Caco-2 (cell line): ENCODE results near the gene CD200. TPM values are rescaled to one million over a fixed set of nuclear protein-coding genes. Genes with fewer than 3 reads are reported as not detected.

Experiments
- BruUV-seq: library from RNA; stranded (reverse); fragments of 400-500 nt; replicated peaks from 2 replicates; lab custom pipeline; 2021; lab: Mats Ljungman, UMichigan
- CTCF ChIA-PET: fragments of 300-600 bp; sonication (Branson Sonifier 250); formaldehyde crosslinking; loops from one replicate; lab custom pipeline; 2022; ENCODE audit warnings: antibody characterized with exemption; lab: Charles Lee
- POLR2A ChIA-PET: fragments of 300-600 bp; sonication (Branson Sonifier 250); formaldehyde crosslinking; loops from one replicate; lab custom pipeline; 2022; ENCODE audit warnings: antibody characterized with exemption; lab: Charles Lee
- DNase-seq, 2 experiments: peaks; one replicate each; pipeline versions ENCODE4 v3.0.0 to v3.0.0-alpha.2; 2020 to 2022
- H3K27me3 ChIP-seq: replicated peaks from 2 replicates; pipeline ENCODE4 v1.6.0; 2011; ENCODE audit warnings: low read length; ENCODE audit not compliant: control insufficient read depth, insufficient read depth
- H3K36me3 ChIP-seq: 2 replicates; pipeline ENCODE4 v1.5.1; 2011; ENCODE audit warnings: low read length; ENCODE audit not compliant: control insufficient read depth, insufficient read depth
- H3K4me1 ChIP-seq: fragments of 250-450 bp; sonication (Bioruptor Pico); 2 replicates; pipeline ENCODE4 v1.5.1; 2020; ENCODE audit warnings: mild to moderate bottlenecking
- H3K4me3 ChIP-seq: 2 replicates; pipeline ENCODE4 v1.5.1; 2011; ENCODE audit warnings: low read depth, mild to moderate bottlenecking, control low read depth, low read length
- H3K9me3 ChIP-seq: fragments of 250-450 bp; sonication (Bioruptor Pico); 2 replicates; pipeline ENCODE4 v1.5.1; 2020; ENCODE audit warnings: mild to moderate bottlenecking, moderate library complexity
- H3K27ac Mint-ChIP-seq: one replicate; pipeline ENCODE4 v1.8.0; 2022; ENCODE audit warnings: mixed read lengths; ENCODE audit not compliant: unreplicated experiment
- H3K27me3 Mint-ChIP-seq: one replicate; pipeline ENCODE4 v1.8.0; 2022; ENCODE audit warnings: mixed read lengths; ENCODE audit not compliant: insufficient read depth, unreplicated experiment
- H3K36me3 Mint-ChIP-seq: one replicate; pipeline ENCODE4 v1.8.0; 2022; ENCODE audit warnings: mild to moderate bottlenecking, mixed read lengths; ENCODE audit not compliant: insufficient read depth, unreplicated experiment
- H3K4me1 Mint-ChIP-seq: one replicate; pipeline ENCODE4 v1.8.0; 2022; ENCODE audit warnings: low read depth, mixed read lengths; ENCODE audit not compliant: unreplicated experiment
- H3K4me3 Mint-ChIP-seq: one replicate; pipeline ENCODE4 v1.8.0; 2022; ENCODE audit warnings: mild to moderate bottlenecking, moderate library complexity, mixed read lengths; ENCODE audit not compliant: unreplicated experiment
- H3K9me3 Mint-ChIP-seq: one replicate; pipeline ENCODE4 v1.8.0; 2022; ENCODE audit warnings: mixed read lengths; ENCODE audit not compliant: unreplicated experiment
- intact Hi-C: fragments of 100-400 bp; cut with micrococcal nuclease; formaldehyde crosslinking; loops from one replicate; pipeline ENCODE4 v1.10.0; 2022; ENCODE audit not compliant: unreplicated experiment
- total RNA-seq: library from RNA; stranded (reverse); gene quantifications from 2 replicates; pipeline ENCODE4 v1.2.3, GENCODE V29; 2022
- TF ChIP-seq, protein P1 (sequence below), 2 experiments: fragments of 200-600 bp in 1 of 2; IDR thresholded peaks; 1 replicate in 1 of 2; 2 replicates in 1 of 2; pipeline versions ENCODE4 v1.5.1 to v1.8.0; 2011 to 2022; ENCODE audit warnings: antibody characterized with exemption in 1 of 2, control low read depth in 1 of 2, inconsistent platforms in 1 of 2, low read depth in 1 of 2, low read length in 1 of 2, mild to moderate bottlenecking in 1 of 2, moderate library complexity in 1 of 2; ENCODE audit not compliant: insufficient read depth in 1 of 2, severe bottlenecking in 1 of 2, unreplicated experiment in 1 of 2

CD200 gene
- total RNA-seq, 1 experiment from 2014 or later = 0.45 TPM

DNA sequence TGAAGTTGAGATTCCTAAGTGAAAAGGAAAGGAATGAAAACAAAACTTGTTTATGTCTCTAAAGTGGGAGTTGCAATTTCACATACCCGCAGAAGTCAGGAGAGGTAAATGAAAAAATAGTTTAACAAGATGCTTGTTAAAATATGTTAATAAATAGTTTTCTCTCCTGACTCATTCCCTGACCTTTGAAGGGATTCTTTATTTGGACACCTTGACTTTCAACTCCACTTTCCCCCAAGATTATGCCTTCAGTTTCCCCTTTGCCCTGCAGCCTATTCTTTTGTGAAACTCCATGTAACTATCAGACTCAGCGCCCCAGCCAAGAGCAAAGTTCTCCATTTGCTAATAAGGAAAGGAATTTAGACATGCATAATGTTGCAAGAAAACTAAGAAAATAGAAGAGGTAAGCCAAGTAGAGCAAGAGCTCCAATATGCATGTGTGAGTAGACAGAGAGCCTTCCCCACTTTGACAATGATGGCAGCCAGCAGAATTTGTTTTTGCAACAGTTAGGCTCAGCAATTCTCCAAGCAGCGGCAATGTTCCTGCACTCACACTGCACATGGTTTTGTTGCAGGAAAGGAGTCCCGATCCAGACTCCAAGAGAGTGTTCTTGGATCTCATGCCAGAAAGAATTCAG lies 61.2 kb downstream of the CD200 start:
- BruUV-seq = no TSS peak

DNA sequence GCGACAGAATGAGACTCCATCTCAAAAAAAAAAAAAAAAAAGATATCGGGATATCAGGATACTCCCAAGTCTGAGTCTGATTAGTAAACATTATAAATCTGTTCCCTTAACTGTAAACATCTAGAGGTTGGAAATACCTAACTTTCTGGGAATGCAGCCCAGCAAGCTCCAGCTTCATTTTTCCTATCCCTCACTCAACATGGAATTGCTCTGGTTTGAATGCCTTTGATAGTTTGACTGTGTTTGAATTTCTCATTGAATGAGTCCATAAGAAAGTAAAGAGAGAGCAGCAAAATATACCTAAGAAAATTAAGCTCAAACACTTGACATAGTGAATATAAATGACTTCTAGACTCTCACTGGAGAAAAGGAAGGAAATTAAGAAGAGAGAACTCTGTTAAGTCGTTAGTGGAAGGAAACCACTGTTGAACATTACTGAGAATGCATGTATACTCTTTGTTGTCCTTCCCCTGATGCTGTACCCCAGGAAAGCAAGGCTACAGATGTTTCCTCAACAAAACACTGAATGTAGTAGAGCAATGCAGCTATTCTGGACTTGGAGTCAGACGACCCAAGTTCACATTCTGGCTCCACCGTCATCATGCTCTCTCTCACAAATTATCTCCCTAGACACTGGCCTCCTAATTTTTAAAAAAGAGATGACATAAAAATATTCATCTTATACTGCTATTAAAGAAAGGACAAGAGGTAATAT lies 62.4 kb downstream of the CD200 start:
- DNase-seq = no peak
- H3K4me3 ChIP-seq = no peak overlapping the region
- POLR2A ChIA-PET = no interaction called here
- Mint-ChIP-seq H3K4me1 (peaks cover 8% of the 10 kb centered on the region), H3K27ac (no peak overlapping the region), H3K9me3 (peaks cover 9% of the 10 kb centered on the region), H3K4me3 (no peak overlapping the region), H3K36me3 (no peaks in the 10 kb centered on the region), H3K27me3 (no peaks in the 10 kb centered on the region)
- peaks cover 6% of the 10 kb centered on the region; the same call in 1 of the 2 replicates for H3K9me3 ChIP-seq
- no peaks in the 10 kb centered on the region for H3K27me3 ChIP-seq
- TF ChIP-seq, protein P1, sequence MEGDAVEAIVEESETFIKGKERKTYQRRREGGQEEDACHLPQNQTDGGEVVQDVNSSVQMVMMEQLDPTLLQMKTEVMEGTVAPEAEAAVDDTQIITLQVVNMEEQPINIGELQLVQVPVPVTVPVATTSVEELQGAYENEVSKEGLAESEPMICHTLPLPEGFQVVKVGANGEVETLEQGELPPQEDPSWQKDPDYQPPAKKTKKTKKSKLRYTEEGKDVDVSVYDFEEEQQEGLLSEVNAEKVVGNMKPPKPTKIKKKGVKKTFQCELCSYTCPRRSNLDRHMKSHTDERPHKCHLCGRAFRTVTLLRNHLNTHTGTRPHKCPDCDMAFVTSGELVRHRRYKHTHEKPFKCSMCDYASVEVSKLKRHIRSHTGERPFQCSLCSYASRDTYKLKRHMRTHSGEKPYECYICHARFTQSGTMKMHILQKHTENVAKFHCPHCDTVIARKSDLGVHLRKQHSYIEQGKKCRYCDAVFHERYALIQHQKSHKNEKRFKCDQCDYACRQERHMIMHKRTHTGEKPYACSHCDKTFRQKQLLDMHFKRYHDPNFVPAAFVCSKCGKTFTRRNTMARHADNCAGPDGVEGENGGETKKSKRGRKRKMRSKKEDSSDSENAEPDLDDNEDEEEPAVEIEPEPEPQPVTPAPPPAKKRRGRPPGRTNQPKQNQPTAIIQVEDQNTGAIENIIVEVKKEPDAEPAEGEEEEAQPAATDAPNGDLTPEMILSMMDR (IDR thresholded peaks at IDR 0.05; ENCODE audit: insufficient read depth in 1 of 2, low read depth in 1 of 2, low read length in 1 of 2, severe bottlenecking in 1 of 2, unreplicated experiment in 1 of 2) = no peak
- intact Hi-C loops = no loop called here
- no peaks in the 10 kb centered on the region for H3K36me3 ChIP-seq
- H3K4me1 ChIP-seq = peaks cover 25% of the 10 kb centered on the region
- no TSS peak for BruUV-seq
- CTCF ChIA-PET = no interaction called here

More for the DNA sequence above, 61.2 kb downstream of the CD200 start:
- Histone ChIP-seq H3K4me1 (peaks cover 25% of the 10 kb centered on the region), H3K9me3 (peaks cover 6% of the 10 kb centered on the region; the same call in 1 of the 2 replicates), H3K4me3 (no peak overlapping the region), H3K36me3 (no peaks in the 10 kb centered on the region), H3K27me3 (no peaks in the 10 kb centered on the region)
- DNase-seq = no peak
- Mint-ChIP-seq H3K4me3 (no peak overlapping the region), H3K36me3 (no peaks in the 10 kb centered on the region), H3K27ac (no peak overlapping the region), H3K27me3 (no peaks in the 10 kb centered on the region), H3K9me3 (peaks cover 9% of the 10 kb centered on the region), H3K4me1 (peaks cover 8% of the 10 kb centered on the region)
- intact Hi-C loops = no loop called here
- POLR2A ChIA-PET = no interaction called here
- TF ChIP-seq, protein P1 (IDR thresholded peaks at IDR 0.05; ENCODE audit: insufficient read depth in 1 of 2, low read depth in 1 of 2, low read length in 1 of 2, severe bottlenecking in 1 of 2, unreplicated experiment in 1 of 2) = no peak
- CTCF ChIA-PET = no interaction called here

DNA sequence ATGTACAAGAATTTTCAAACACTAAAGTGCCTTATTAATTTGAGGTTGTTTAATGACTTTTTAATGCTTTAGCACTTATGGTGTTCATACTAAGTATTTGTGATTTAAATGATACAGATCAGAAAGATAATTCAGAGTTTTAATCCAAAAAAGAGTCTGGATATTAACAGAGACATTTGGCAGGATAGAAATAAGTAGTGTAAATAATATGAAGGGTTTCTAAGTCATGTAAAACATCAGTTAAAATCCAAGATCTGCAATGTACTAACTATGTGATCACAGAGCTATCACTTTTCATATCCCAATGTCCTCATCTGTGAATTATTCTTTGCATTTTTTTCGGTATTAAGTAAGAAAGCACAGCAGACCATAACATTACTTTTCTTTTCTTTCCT lies 62.9 kb downstream of the CD200 start:
- Mint-ChIP-seq H3K27me3 (no peaks in the 10 kb centered on the region), H3K9me3 (peaks cover 9% of the 10 kb centered on the region), H3K4me3 (no peak overlapping the region), H3K4me1 (peaks cover 8% of the 10 kb centered on the region), H3K36me3 (no peaks in the 10 kb centered on the region), H3K27ac (no peak overlapping the region)
- CTCF ChIA-PET = no interaction called here
- Histone ChIP-seq H3K4me1 (peaks cover 22% of the 10 kb centered on the region), H3K27me3 (no peaks in the 10 kb centered on the region), H3K4me3 (no peak overlapping the region), H3K36me3 (no peaks in the 10 kb centered on the region), H3K9me3 (peaks cover 6% of the 10 kb centered on the region; the same call in 1 of the 2 replicates)
- TF ChIP-seq, protein P1 (IDR thresholded peaks at IDR 0.05; ENCODE audit: insufficient read depth in 1 of 2, low read depth in 1 of 2, low read length in 1 of 2, severe bottlenecking in 1 of 2, unreplicated experiment in 1 of 2) = no peak
- intact Hi-C loops = no loop called here
- POLR2A ChIA-PET = no interaction called here
- no peak for DNase-seq
- BruUV-seq = no TSS peak
